ENCODE measurements around the gene MC5R. TPM values are rescaled to one million over a fixed set of nuclear protein-coding genes. Genes with fewer than 3 reads are reported as not detected.

The MC5R gene
- total and polyA plus RNA-seq, 4 donors, result not detected

DNA sequence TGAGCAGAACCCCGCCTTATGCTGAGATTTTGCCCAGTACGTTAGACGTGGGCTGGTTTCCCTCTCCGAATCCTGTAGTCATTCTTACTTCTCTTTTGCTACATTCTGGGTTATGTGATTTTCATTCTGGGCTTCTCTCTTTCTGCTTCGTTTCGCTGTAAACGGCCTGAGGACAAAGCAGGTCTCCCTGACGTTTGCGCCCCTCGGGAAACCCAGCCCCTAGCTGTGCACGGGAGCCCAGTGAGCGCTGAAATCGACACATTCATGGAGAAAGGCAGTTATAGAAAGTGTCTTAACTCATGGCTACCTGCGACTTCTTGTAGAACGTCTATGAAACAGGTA is 22.7 kb upstream of the MC5R start:
- no peak overlapping the region for H3K27ac ChIP-seq (ENCODE audit: low read depth in 1 of 2, low read length in 2 of 2)
- peak overlapping the region; percentile 30 to 44 (median 44) for H3K4me3 ChIP-seq (ENCODE audit: low read depth in 1 of 3, low read length in 3 of 3)
- no peaks in the 10 kb centered on the region for H3K9me3 ChIP-seq (ENCODE audit: control insufficient read depth in 4 of 4, low read length in 3 of 4)
- no peak for DNase-seq (ENCODE audit: low spot score)
- 9% methylated on average over 15 of the region's 15 CpGs for WGBS
- TF ChIP-seq, protein P1, sequence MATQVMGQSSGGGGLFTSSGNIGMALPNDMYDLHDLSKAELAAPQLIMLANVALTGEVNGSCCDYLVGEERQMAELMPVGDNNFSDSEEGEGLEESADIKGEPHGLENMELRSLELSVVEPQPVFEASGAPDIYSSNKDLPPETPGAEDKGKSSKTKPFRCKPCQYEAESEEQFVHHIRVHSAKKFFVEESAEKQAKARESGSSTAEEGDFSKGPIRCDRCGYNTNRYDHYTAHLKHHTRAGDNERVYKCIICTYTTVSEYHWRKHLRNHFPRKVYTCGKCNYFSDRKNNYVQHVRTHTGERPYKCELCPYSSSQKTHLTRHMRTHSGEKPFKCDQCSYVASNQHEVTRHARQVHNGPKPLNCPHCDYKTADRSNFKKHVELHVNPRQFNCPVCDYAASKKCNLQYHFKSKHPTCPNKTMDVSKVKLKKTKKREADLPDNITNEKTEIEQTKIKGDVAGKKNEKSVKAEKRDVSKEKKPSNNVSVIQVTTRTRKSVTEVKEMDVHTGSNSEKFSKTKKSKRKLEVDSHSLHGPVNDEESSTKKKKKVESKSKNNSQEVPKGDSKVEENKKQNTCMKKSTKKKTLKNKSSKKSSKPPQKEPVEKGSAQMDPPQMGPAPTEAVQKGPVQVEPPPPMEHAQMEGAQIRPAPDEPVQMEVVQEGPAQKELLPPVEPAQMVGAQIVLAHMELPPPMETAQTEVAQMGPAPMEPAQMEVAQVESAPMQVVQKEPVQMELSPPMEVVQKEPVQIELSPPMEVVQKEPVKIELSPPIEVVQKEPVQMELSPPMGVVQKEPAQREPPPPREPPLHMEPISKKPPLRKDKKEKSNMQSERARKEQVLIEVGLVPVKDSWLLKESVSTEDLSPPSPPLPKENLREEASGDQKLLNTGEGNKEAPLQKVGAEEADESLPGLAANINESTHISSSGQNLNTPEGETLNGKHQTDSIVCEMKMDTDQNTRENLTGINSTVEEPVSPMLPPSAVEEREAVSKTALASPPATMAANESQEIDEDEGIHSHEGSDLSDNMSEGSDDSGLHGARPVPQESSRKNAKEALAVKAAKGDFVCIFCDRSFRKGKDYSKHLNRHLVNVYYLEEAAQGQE (IDR thresholded peaks at IDR 0.05), result no peak
- TF ChIP-seq NR2F2 (IDR thresholded peaks at IDR 0.05), result no peak
- no peak for TF ChIP-seq FOXA1 (IDR thresholded peaks at IDR 0.05)
- TF ChIP-seq, protein P2, sequence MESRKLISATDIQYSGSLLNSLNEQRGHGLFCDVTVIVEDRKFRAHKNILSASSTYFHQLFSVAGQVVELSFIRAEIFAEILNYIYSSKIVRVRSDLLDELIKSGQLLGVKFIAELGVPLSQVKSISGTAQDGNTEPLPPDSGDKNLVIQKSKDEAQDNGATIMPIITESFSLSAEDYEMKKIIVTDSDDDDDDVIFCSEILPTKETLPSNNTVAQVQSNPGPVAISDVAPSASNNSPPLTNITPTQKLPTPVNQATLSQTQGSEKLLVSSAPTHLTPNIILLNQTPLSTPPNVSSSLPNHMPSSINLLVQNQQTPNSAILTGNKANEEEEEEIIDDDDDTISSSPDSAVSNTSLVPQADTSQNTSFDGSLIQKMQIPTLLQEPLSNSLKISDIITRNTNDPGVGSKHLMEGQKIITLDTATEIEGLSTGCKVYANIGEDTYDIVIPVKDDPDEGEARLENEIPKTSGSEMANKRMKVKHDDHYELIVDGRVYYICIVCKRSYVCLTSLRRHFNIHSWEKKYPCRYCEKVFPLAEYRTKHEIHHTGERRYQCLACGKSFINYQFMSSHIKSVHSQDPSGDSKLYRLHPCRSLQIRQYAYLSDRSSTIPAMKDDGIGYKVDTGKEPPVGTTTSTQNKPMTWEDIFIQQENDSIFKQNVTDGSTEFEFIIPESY (IDR thresholded peaks at IDR 0.05), result no peak
- TF ChIP-seq SP1 (IDR thresholded peaks at IDR 0.05), result no peak
- TF ChIP-seq JUND (IDR thresholded peaks at IDR 0.05), result no peak
- no peak for TF ChIP-seq HNF4G (IDR thresholded peaks at IDR 0.05)
- no peak for TF ChIP-seq YY1 (IDR thresholded peaks at IDR 0.05)
- no peak for TF ChIP-seq TAF1 (conservative IDR thresholded peaks at IDR 0.05)
- TF ChIP-seq RXRA (IDR thresholded peaks at IDR 0.05), result no peak
- no peak for TF ChIP-seq GABPA (IDR thresholded peaks at IDR 0.05 in 1 of 2, conservative IDR thresholded peaks at IDR 0.05 in 1 of 2)
- TF ChIP-seq EGR1 (IDR thresholded peaks at IDR 0.05; ENCODE audit: low read depth in 2 of 2), result no peak
- TF ChIP-seq, protein P3, sequence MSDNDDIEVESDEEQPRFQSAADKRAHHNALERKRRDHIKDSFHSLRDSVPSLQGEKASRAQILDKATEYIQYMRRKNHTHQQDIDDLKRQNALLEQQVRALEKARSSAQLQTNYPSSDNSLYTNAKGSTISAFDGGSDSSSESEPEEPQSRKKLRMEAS (IDR thresholded peaks at IDR 0.05), result no peak
- TF ChIP-seq, protein P4, sequence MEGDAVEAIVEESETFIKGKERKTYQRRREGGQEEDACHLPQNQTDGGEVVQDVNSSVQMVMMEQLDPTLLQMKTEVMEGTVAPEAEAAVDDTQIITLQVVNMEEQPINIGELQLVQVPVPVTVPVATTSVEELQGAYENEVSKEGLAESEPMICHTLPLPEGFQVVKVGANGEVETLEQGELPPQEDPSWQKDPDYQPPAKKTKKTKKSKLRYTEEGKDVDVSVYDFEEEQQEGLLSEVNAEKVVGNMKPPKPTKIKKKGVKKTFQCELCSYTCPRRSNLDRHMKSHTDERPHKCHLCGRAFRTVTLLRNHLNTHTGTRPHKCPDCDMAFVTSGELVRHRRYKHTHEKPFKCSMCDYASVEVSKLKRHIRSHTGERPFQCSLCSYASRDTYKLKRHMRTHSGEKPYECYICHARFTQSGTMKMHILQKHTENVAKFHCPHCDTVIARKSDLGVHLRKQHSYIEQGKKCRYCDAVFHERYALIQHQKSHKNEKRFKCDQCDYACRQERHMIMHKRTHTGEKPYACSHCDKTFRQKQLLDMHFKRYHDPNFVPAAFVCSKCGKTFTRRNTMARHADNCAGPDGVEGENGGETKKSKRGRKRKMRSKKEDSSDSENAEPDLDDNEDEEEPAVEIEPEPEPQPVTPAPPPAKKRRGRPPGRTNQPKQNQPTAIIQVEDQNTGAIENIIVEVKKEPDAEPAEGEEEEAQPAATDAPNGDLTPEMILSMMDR (IDR thresholded peaks at IDR 0.05; ENCODE audit: low read depth, low read length, missing input control), result no peak
- no peak for TF ChIP-seq HNF4A (conservative IDR thresholded peaks at IDR 0.05)
- TF ChIP-seq, protein P5, sequence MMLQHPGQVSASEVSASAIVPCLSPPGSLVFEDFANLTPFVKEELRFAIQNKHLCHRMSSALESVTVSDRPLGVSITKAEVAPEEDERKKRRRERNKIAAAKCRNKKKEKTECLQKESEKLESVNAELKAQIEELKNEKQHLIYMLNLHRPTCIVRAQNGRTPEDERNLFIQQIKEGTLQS (IDR thresholded peaks at IDR 0.05), result no peak
- TF ChIP-seq RAD21 (IDR thresholded peaks at IDR 0.05), result no peak
- peaks cover 0 to 9% (median 4%) of the 10 kb centered on the region in 4 donors for H3K4me1 ChIP-seq (ENCODE audit: control insufficient read depth in 4 of 4, insufficient read depth in 4 of 4, low read length in 3 of 4)
- no peaks in the 10 kb centered on the region for H3K36me3 ChIP-seq (ENCODE audit: control insufficient read depth in 4 of 4, insufficient read depth in 3 of 4, low read depth in 1 of 4, low read length in 3 of 4)
- no peak overlapping the region for H3K9ac ChIP-seq (ENCODE audit: low read depth in 1 of 2, low read length in 2 of 2)
- H3K27me3 ChIP-seq (ENCODE audit: control insufficient read depth in 4 of 4, insufficient read depth in 4 of 4, low read length in 3 of 4), result no peaks in the 10 kb centered on the region

DNA sequence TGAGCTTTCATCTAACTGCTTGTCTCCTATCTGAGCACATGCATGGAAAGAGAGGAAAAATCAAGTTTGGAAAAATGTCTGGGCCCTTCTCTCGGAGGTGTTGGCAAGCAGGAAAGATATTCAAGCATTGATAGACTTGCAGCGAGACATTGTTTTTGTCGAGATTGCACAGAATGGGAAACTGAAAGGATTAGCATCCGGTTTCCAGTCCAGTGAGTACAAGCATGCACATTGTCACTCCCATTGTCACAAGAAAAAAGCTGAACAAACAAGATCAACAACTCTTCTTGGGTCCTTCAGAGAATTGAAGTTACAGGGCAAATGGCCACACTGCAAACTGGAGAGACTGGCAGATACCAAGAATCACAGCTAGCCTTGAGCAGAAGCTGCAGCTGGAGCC is 19.6 kb upstream of the MC5R start:
- 82% methylated on average over 4 of the region's 4 CpGs for WGBS
- no peak for DNase-seq (ENCODE audit: low spot score)
- H3K36me3 ChIP-seq (ENCODE audit: control insufficient read depth in 4 of 4, insufficient read depth in 3 of 4, low read depth in 1 of 4, low read length in 3 of 4), result no peaks in the 10 kb centered on the region
- no peak overlapping the region for H3K27ac ChIP-seq (ENCODE audit: low read depth in 1 of 2, low read length in 2 of 2)
- H3K9ac ChIP-seq (ENCODE audit: low read depth in 1 of 2, low read length in 2 of 2), result no peak overlapping the region
- no peaks in the 10 kb centered on the region for H3K27me3 ChIP-seq (ENCODE audit: control insufficient read depth in 4 of 4, insufficient read depth in 4 of 4, low read length in 3 of 4)
- peaks cover 0 to 9% (median 4%) of the 10 kb centered on the region in 4 donors for H3K4me1 ChIP-seq (ENCODE audit: control insufficient read depth in 4 of 4, insufficient read depth in 4 of 4, low read length in 3 of 4)
- H3K9me3 ChIP-seq (ENCODE audit: control insufficient read depth in 4 of 4, low read length in 3 of 4), result no peaks in the 10 kb centered on the region
- TF ChIP-seq, protein P4 (IDR thresholded peaks at IDR 0.05; ENCODE audit: low read depth, low read length, missing input control), result no peak
- TF ChIP-seq JUND (IDR thresholded peaks at IDR 0.05) (no peak), TAF1 (conservative IDR thresholded peaks at IDR 0.05) (no peak), RXRA (IDR thresholded peaks at IDR 0.05) (no peak), FOXA2 (IDR thresholded peaks at IDR 0.05) (no peak), HNF4A (conservative IDR thresholded peaks at IDR 0.05) (no peak), EGR1 (IDR thresholded peaks at IDR 0.05; ENCODE audit: low read depth in 2 of 2) (no peak), YY1 (IDR thresholded peaks at IDR 0.05) (no peak)
- no peak overlapping the region for H3K4me3 ChIP-seq (ENCODE audit: low read depth in 1 of 3, low read length in 3 of 3)
